H1 (cell line): Measurements from ENCODE around the gene PDZRN3. TPM values are rescaled to one million over a fixed set of nuclear protein-coding genes. Genes with fewer than 3 reads are reported as not detected.

Experiments
- CTCF ChIA-PET: fragments of 300-600 bp; sonication (Branson Sonifier 250); formaldehyde crosslinking; loops from one replicate; lab custom pipeline; 2021; ENCODE audit not compliant: partially characterized antibody; lab: Charles Lee
- POLR2A ChIA-PET: fragments of 300-600 bp; sonication (Branson Sonifier 250); formaldehyde crosslinking; loops from one replicate; lab custom pipeline; 2021; ENCODE audit warnings: inconsistent platforms; ENCODE audit not compliant: partially characterized antibody; lab: Charles Lee
- DNase-seq, 2 experiments: peaks; one replicate each; pipeline versions ENCODE4 v3.0.0 to v3.0.0-alpha.2; 2010 to 2022; ENCODE audit warnings: low spot score in 2 of 2, low read depth in 1 of 2, mixed read lengths in 1 of 2
- FAIRE-seq: peaks from 2 replicates; lab custom pipeline; 2011; peaks lifted over from hg19 to GRCh38; lab: Jason Lieb, UNC
- H2AFZ ChIP-seq: 2 replicates; pipeline ENCODE4 v1.8.1; 2012; ENCODE audit warnings: low read length, inconsistent platforms
- H2AK5ac ChIP-seq: 2 replicates; pipeline ENCODE4 v1.6.1; 2013; ENCODE audit warnings: low read depth, low read length
- H2BK120ac ChIP-seq: replicated peaks from 2 replicates; pipeline ENCODE3; 2013; ENCODE audit warnings: low read depth, low read length, inconsistent platforms
- H2BK12ac ChIP-seq: 2 replicates; pipeline ENCODE4 v1.6.1; 2013; ENCODE audit warnings: low read depth, low read length
- H2BK15ac ChIP-seq: 2 replicates; pipeline ENCODE4 v1.6.1; 2013; ENCODE audit warnings: low read length
- H2BK20ac ChIP-seq: 2 replicates; pipeline ENCODE4 v1.6.1; 2013; ENCODE audit warnings: low read length
- H2BK5ac ChIP-seq: 2 replicates; pipeline ENCODE4 v1.6.1; 2013; ENCODE audit warnings: low read depth, low read length
- H3K14ac ChIP-seq: 2 replicates; pipeline ENCODE4 v1.6.1; 2013; ENCODE audit warnings: inconsistent platforms; ENCODE audit not compliant: insufficient read length
- H3K18ac ChIP-seq: 2 replicates; pipeline ENCODE4 v1.6.1; 2013; ENCODE audit warnings: low read length; ENCODE audit errors: extremely low read depth
- H3K23ac ChIP-seq: 2 replicates; pipeline ENCODE4 v1.6.1; 2013; ENCODE audit warnings: inconsistent platforms; ENCODE audit not compliant: insufficient read length
- H3K23me2 ChIP-seq: 2 replicates; pipeline ENCODE4 v1.6.1; 2013; ENCODE audit warnings: low read depth, low read length
- H3K27ac ChIP-seq: 2 replicates; pipeline ENCODE4 v1.6.1; 2011; ENCODE audit warnings: low read depth, low read length, inconsistent platforms
- H3K27me3 ChIP-seq, 4 experiments: replicated peaks in 1 of 4; 1 replicate in 1 of 4; 2 replicates in 3 of 4; pipeline versions ENCODE4 v1.6.1 to v1.8.1; 2011 to 2013; ENCODE audit warnings: low read length in 3 of 4, mild to moderate bottlenecking in 3 of 4, inconsistent platforms in 2 of 4, mixed read lengths in 2 of 4, moderate library complexity in 1 of 4; ENCODE audit not compliant: control insufficient read depth in 3 of 4, insufficient read depth in 3 of 4; ENCODE audit errors: extremely low read depth in 1 of 4
- H3K36me3 ChIP-seq, 4 experiments: 2 replicates each; pipeline versions ENCODE4 v1.6.1 to v1.8.1; 2011 to 2013; ENCODE audit warnings: mild to moderate bottlenecking in 4 of 4, low read length in 3 of 4, moderate library complexity in 2 of 4, control low read depth in 1 of 4, inconsistent platforms in 1 of 4; ENCODE audit not compliant: insufficient read depth in 4 of 4, control insufficient read depth in 2 of 4
- H3K4ac ChIP-seq: replicated peaks from 2 replicates; pipeline ENCODE3; 2013; ENCODE audit warnings: low read length, low read depth, mixed read lengths, inconsistent platforms; ENCODE audit not compliant: insufficient read length
- H3K4me1 ChIP-seq, 4 experiments: replicated peaks in 1 of 4; 1 replicate in 1 of 4; 2 replicates in 3 of 4; pipeline versions ENCODE4 v1.6.1 to v1.8.1; 2011 to 2013; ENCODE audit warnings: low read length in 3 of 4, inconsistent platforms in 2 of 4, mixed read lengths in 1 of 4; ENCODE audit not compliant: insufficient read depth in 4 of 4, control insufficient read depth in 3 of 4
- H3K4me2 ChIP-seq, 2 experiments: 2 replicates each; pipeline versions ENCODE4 v1.6.1 to v1.8.1; 2011 to 2013; ENCODE audit warnings: low read depth in 2 of 2, low read length in 2 of 2, control low read depth in 1 of 2, inconsistent platforms in 1 of 2, mild to moderate bottlenecking in 1 of 2; ENCODE audit not compliant: insufficient read depth in 1 of 2
- H3K4me3 ChIP-seq, 4 experiments: fragments of 200-600, 300-600 bp in 1 of 4; sonication (generic), shearing (Covaris generic), sonication (Bioruptor Twin) in 1 of 4; 2 replicates each; pipeline versions ENCODE4 v1.5.1 to v1.8.1; 2011 to 2016; ENCODE audit warnings: low read length in 4 of 4, low read depth in 3 of 4, control low read depth in 2 of 4, inconsistent platforms in 2 of 4, mild to moderate bottlenecking in 2 of 4, mixed read lengths in 1 of 4, moderate library complexity in 1 of 4; ENCODE audit not compliant: insufficient read depth in 2 of 4; ENCODE audit errors: extremely low read depth in 1 of 4
- H3K56ac ChIP-seq: replicated peaks from 2 replicates; pipeline ENCODE3; 2013; ENCODE audit warnings: low read depth, mild to moderate bottlenecking, mixed read lengths, low read length, inconsistent platforms; ENCODE audit not compliant: insufficient read length
- H3K79me1 ChIP-seq: 2 replicates; pipeline ENCODE4 v1.6.1; 2013; ENCODE audit warnings: low read depth, low read length, control low read depth
- H3K79me2 ChIP-seq, 2 experiments: 2 replicates each; pipeline versions ENCODE4 v1.6.1 to v1.8.1; 2012 to 2013; ENCODE audit warnings: low read length in 2 of 2, mild to moderate bottlenecking in 2 of 2, inconsistent platforms in 1 of 2; ENCODE audit not compliant: insufficient read depth in 2 of 2, control insufficient read depth in 1 of 2
- H3K9ac ChIP-seq, 4 experiments: replicated peaks in 1 of 4; 1 replicate in 1 of 4; 2 replicates in 3 of 4; pipeline versions ENCODE4 v1.6.1 to v1.8.1; 2011 to 2013; ENCODE audit warnings: low read depth in 3 of 4, low read length in 3 of 4, control low read depth in 2 of 4, mild to moderate bottlenecking in 2 of 4, moderate library complexity in 2 of 4, inconsistent platforms in 1 of 4; ENCODE audit errors: extremely low read depth in 1 of 4
- H3K9me3 ChIP-seq, 2 experiments: 2 replicates each; pipeline versions ENCODE4 v1.6.1 to v1.8.1; 2012 to 2013; ENCODE audit warnings: mild to moderate bottlenecking in 2 of 2, moderate library complexity in 2 of 2, control low read depth in 1 of 2, inconsistent platforms in 1 of 2, low read depth in 1 of 2, low read length in 1 of 2, mixed read lengths in 1 of 2; ENCODE audit not compliant: insufficient read depth in 2 of 2
- H4K20me1 ChIP-seq, 2 experiments: replicated peaks in 1 of 2; 2 replicates each; pipeline versions ENCODE3 to v1.8.1; 2011 to 2013; ENCODE audit warnings: inconsistent platforms in 2 of 2, low read length in 2 of 2, mild to moderate bottlenecking in 1 of 2; ENCODE audit not compliant: insufficient read depth in 2 of 2, control insufficient read depth in 1 of 2
- H4K5ac ChIP-seq: 2 replicates; pipeline ENCODE4 v1.6.1; 2013; ENCODE audit warnings: low read length, low read depth, mixed read lengths, inconsistent platforms; ENCODE audit not compliant: insufficient read length
- H4K8ac ChIP-seq: 2 replicates; pipeline ENCODE4 v1.8.0; 2013; ENCODE audit warnings: mild to moderate bottlenecking, moderate library complexity, low read length, inconsistent platforms; ENCODE audit not compliant: insufficient read depth; ENCODE audit errors: extremely low read depth
- H4K91ac ChIP-seq: replicated peaks from 2 replicates; pipeline ENCODE3; 2013; ENCODE audit warnings: low read length, mixed read lengths, inconsistent platforms; ENCODE audit not compliant: insufficient read length
- BACH1 ChIP-seq: IDR thresholded peaks from 2 replicates; pipeline ENCODE4 v1.6.1; 2012; ENCODE audit warnings: low read length, improper control_type of control experiment
- CBX8 ChIP-seq: fragments of 300-800, 300-1000 bp; sonication (generic); IDR thresholded peaks from 2 replicates; pipeline ENCODE4 v1.7.1; 2016; ENCODE audit warnings: low read depth, low read length, borderline replicate concordance
- GTF2F1 ChIP-seq: IDR thresholded peaks from 2 replicates; pipeline ENCODE4 v1.6.1; 2012; ENCODE audit warnings: low read depth, low read length, improper control_type of control experiment, borderline replicate concordance
- KDM1A ChIP-seq: fragments of 200-600, 300-600 bp; sonication (generic); IDR thresholded peaks from 2 replicates; pipeline ENCODE4 v1.7.1; 2016; ENCODE audit warnings: mild to moderate bottlenecking, low read length, borderline replicate concordance
- WGBS, 2 experiments: shearing (Covaris generic) in 1 of 2; methylation state at CpG; one replicate each; pipeline versions ENCODE4 v1.1.6 to v1.1.7; 2013 to 2015; ENCODE audit warnings: low lambda C conversion rate in 2 of 2, mixed read lengths in 2 of 2, inconsistent platforms in 1 of 2, low coverage in 1 of 2, missing lambda C conversion rate in 1 of 2; ENCODE audit not compliant: insufficient replicate concordance in 2 of 2, insufficient coverage in 1 of 2, insufficient read length in 1 of 2; ENCODE audit errors: extremely low coverage in 1 of 2, missing lambda C conversion rate in 1 of 2; 5-methylcytosine and 5-hydroxymethylcytosine counted together
- polyA plus RNA-seq, 7 experiments: library from polyadenylated mRNA; depleted of rRNA in 3 of 7; stranded (reverse) in 5 of 7; unstranded in 2 of 7; fragments of >200 nt in 5 of 7; fragments of 200-250 nt in 2 of 7; gene quantifications; 1 replicate in 5 of 7; 2 replicates in 1 of 7; 4 replicates in 1 of 7; pipeline versions ENCODE4 v1.2.1 to v1.2.3, GENCODE V29; 2011 to 2013; ENCODE audit warnings: missing spikeins in 2 of 7, mixed read lengths in 2 of 7
- total RNA-seq: library from RNA; stranded (reverse); fragmentation: NEBNext Ultra II Directional; extraction: Animal tissue kit (Norgen Biotek cat#: 25700); gene quantifications from 2 replicates; pipeline ENCODE4 v1.2.1, GENCODE V29; 2021

PDZRN3 gene
- total and polyA plus RNA-seq, 2 of the 8 experiments (the other 6 are each of a cell fraction or from before 2014, with no cell fraction given), result 4.2 to 20.5 TPM

DNA sequence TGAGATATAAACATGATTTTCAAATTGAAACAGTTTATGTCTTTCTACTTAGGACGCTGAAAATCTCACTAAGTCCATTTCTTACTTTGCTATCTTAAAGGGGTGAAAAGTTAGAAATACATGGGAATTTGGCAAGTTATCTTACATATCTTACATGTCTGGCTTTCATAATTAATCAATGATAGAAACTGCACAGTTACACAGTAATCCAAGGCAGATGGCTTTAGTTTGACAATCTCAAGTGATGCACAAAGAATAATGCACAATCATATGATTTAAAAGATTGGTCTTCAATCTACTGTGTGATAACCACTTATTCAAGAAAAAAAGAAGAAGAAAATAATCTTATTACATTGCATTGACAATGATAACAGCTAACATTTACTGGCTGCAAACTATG lies 14.2 kb downstream of the PDZRN3 start:
- POLR2A ChIA-PET, result no interaction called here
- CTCF ChIA-PET, result no interaction called here
- no peak for TF ChIP-seq GTF2F1
- TF ChIP-seq CBX8, result no peak
- no peak for TF ChIP-seq KDM1A
- no peak for TF ChIP-seq BACH1

More for the DNA sequence above, 14.2 kb downstream of the PDZRN3 start:
- Histone ChIP-seq H3K27me3 (no peaks in the 10 kb centered on the region), H4K20me1 (peaks cover 0 to 6% of the 10 kb centered on the region in 2 experiments), H2BK5ac (no peak overlapping the region), H3K27ac (no peak overlapping the region), H2AFZ (no peak overlapping the region), H2BK120ac (no peak overlapping the region), H3K36me3 (no peaks in the 10 kb centered on the region), H2BK20ac (no peak overlapping the region), H3K4ac (no peak overlapping the region), H2BK12ac (no peak overlapping the region), H3K4me2 (no peak overlapping the region), H4K8ac (no peak overlapping the region), H3K9me3 (no peaks in the 10 kb centered on the region), H3K9ac (no peak overlapping the region), H3K79me1 (no peaks in the 10 kb centered on the region; the same call in 1 of the 2 replicates), H3K79me2 (peaks cover 0 to 19% of the 10 kb centered on the region in 2 experiments; a peak in 2 of 4 replicates), H3K56ac (no peak overlapping the region), H3K4me3 (no peak overlapping the region), H2AK5ac (no peak overlapping the region), H3K18ac (no peak overlapping the region), H3K14ac (no peak overlapping the region), H3K23me2 (no peaks in the 10 kb centered on the region), H3K23ac (no peak overlapping the region), H4K91ac (no peak overlapping the region), H2BK15ac (no peak overlapping the region), H4K5ac (no peak overlapping the region), H3K4me1 (peaks cover 0 to 5% (median 0%) of the 10 kb centered on the region in 4 experiments; a peak in 1 of 7 replicates)
- no peak for FAIRE-seq
- DNase-seq, result no peak
- 95% methylated on average over 1 of the region's 1 CpG; no CpG with 5 or more reads in 1 of the 2 experiments for WGBS, 2 experiments
